G401.6 (cell line): ENCODE data around the gene CLDN3.
"Not testable (repeated sequence)": the region's sequence is repeated elsewhere in the genome, so short reads cannot be mapped to it uniquely, and the experiment has no call there.

Experiments used
- FAIRE-seq: peaks from 2 replicates; lab custom pipeline; 2012; peaks lifted over from hg19 to GRCh38; lab: Jason Lieb, UNC

CLDN3 gene, protein sequence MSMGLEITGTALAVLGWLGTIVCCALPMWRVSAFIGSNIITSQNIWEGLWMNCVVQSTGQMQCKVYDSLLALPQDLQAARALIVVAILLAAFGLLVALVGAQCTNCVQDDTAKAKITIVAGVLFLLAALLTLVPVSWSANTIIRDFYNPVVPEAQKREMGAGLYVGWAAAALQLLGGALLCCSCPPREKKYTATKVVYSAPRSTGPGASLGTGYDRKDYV

DNA sequence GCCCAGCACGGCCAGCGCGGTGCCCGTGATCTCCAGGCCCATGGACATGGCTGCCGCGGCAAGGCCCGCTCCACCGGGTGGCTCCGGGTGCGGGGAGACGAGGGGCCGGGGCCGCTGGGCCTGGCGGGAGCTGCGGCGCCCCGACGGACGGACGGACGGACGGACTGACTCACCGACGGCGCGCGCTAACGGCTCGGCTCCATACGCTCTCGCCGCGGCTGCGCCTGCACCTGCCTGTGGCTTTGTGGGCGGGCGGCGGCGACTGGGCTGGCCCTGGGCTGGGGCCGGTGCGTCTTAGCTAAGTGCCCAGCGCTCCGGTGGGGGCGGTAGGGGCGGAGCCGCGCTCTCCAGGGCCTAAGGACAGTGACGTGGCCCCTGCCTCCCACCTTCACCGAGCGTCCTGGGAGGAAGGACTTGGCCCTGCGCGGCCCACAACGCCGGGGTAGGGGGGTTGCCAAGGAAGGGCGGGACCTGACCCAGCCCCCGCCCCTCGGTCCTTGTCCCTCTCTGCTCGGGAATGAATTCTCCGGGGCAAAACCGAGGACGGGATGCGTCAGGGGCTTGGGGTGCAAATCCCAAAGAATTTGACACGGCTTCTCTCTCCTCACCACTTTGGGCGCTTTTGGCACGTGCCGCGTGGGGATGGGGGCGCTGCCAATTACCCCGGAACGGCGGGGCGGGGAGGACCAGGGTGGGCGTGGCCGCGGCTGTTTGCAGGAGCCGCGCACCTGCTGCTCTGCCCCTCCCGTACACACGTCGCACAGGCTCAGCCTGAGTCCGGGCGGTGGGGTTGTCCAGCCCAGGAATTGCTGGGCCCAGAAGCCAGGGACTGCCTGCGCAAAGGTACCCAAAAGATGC, at the start of gene CLDN3:
Gene CLDN3 (minus strand): TSS at position 269 of the 858 bp plus-strand sequence. CDS start 221 bp downstream, at position 48.
- FAIRE-seq: no peak

DNA sequence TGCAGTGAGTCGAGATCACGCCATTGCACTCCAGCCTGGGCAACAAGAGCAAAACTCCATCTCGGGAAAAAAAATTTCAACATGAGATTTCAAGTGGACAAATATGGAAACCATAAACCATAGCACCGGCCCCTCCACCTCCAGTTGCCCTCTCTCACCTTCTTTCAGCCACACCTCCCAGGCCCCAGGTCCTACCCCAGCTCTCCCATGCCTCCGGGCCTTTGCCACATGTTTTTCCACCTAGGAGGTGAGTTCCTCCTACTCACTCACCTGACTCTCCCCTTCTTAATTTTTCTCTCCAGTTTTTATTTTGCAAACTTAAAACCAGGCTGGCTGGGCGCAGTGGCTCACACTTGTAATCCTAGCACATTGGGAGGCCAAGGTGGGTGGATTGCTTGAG, 47.1 kb upstream of the CLDN3 start:
- no peak for FAIRE-seq

DNA sequence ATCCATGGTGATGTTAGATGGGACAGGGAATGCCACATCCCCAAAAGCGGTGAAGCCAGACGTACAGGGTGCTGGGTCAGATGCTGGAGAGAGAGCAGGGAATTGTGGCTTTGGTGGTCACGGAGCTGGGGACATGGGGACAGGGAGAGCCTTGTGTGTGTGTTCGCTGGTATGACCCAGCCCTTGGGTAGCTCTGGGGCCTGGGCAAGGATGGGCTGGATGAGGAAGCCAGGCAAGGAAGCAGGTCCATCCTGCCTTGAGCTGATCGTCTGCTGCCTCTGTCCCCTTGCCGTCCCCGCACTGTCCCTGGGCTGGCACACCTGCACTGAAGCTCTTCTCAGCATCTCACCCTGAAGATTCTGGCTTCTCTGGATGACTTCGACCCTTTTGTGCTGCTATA, 45.4 kb upstream of the CLDN3 start:
- no peak for FAIRE-seq

GRCh38 chr7:73812996-73813395, 42.9 kb upstream of the CLDN3 start:
- no peak for FAIRE-seq

- peak; percentile 78 for FAIRE-seq
Measured at GRCh38 chr7:73811760-73812168, 41.7 kb upstream of the CLDN3 start.

DNA sequence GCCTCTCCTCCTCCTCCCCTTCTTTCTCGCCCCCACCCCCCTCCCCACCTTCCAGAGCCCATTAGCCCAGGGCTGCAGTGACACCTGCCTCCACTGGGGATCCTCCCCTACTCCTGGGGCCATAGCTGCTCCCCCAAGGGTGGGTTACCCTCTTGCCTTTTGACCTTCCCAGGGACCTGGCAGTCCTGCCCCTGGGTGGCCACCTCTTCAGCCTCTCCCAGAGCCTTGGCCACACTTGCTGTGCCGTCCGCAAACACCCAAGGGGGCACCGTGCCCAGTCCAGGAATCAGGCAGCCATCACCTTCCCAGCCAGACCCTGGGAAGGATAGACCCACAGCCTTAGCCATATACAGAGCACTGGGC, 40.9 kb upstream of the CLDN3 start:
- FAIRE-seq: no peak

DNA sequence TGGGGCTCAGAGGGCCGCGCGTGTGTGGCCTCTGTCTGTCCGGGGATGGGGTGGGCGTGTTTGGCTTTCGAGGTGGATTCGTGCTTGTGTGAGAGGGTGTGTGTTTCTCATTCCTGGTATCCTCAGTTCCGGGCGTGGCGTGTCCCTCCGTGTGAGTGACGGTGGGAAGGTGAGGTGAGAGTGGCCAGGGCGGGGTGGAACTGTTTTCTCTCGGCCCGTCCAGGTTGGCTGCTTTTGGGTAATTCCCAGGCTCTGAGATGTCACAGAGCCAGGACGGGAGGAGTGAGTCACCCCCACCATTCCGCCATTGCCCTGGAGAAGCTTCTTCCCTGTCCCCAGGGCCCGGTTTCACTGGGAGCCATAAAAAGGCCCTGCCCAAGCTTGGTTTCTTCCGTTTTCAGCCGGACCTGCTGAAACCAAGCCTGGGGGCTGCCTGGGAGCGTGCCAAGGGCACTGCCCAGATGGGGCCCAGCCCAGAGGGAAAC, 39.4 kb upstream of the CLDN3 start:
- FAIRE-seq: no peak

DNA sequence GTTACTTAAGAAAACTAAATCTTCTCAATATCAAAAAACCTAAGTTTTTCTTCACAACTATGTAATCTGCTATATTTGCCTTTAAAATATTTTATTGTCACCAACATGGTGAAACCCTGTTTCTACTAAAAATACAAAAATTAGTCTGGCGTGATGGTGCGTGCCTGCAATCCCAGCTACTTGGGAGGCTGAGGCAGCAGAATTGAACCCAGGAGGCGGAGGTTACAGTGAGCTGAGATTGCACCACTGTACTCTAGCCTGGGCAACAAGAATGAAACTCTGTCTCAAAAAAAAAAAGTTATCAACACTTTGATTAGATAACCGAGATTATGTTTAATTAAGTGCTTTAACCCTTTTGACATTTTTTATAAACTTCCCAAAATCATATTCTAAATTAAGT, 32.4 kb upstream of the CLDN3 start:
- no peak for FAIRE-seq

DNA sequence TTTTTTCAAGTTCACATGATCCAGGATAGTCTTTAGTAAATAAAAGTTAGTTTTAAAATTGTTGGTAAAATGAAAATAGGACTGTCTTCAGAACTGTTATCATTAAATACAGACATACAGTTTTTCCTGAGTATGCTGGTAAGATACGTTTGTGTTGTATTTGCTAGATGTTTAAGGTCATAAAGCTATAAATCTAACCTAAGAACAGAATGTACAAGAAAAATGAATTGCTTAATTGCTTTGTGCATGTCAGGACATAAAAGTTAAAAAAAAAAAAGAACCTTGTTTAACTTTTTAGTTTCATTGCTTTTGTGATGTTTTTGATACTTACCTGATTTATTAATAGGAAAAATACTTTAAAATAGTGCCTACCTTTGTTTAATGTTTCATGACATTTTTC, 31.5 kb upstream of the CLDN3 start:
- FAIRE-seq: peak; percentile 82

- no peak for FAIRE-seq
Measured at GRCh38 chr7:73799282-73800141, 29.4 kb upstream of the CLDN3 start.

DNA sequence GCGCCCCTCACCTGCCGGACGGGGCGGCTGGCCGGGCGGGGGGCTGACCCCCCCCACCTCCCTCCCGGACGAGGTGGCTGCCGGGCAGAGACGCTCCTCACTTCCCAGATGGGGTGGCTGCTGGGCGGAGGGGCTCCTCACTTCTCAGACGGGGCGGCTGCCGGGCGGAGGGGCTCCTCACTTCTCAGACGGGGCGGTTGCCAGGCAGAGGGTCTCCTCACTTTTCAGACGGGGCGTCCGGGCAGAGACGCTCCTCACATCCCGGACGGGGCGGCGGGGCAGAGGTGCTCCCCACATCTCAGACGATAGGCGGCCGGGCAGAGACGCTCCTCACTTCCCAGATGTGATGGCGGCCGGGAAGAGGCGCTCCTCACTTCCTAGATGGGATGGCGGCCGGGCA, 27.1 kb upstream of the CLDN3 start:
- FAIRE-seq: not testable (repeated sequence)

- FAIRE-seq: not testable (repeated sequence)
Measured at GRCh38 chr7:73796656-73797055, 26.6 kb upstream of the CLDN3 start.

DNA sequence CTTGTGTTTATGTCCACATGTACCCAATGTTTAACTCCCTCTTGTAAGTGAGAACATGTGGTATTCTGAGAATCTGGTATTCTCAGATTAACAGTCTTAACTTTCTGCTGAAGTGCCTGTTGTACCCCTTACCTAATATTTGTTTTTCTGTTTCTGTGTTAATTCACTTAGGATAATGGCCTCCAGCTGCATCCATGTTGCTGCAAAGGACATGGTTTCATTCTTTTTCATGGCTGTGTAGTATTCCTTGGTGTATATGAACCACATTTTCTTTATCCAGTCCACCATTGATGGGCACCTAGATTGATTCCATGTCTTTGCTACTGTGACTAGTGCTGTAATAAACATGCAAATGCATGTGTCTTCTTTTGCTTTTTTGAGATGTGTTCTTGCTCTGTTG, 25.1 kb upstream of the CLDN3 start:
- not testable (repeated sequence) for FAIRE-seq

DNA sequence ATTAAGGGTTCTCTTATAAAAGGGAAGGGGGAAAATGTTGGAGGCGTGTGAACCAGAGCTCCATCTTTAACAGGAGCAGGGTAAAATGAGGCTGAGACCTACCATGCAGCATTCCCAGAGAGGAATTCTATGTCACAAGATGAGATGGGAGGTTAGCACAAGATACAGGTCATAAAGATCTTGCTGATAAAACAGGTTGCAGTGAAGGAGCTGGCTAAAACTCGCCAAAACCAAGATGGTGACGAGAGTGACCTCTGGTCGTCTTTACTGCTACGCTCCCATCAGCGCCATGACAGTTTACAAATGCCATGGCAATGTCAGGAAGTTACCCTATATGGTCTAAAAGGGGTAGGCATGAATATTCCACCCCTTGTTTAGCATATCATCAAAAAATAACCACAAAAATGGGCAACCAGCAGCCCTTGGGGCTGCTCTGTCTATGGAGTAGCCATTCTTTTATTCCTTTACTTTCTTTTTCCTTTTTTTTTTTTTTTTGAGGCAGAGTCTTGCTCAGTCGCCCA, 21.2 kb upstream of the CLDN3 start:
- FAIRE-seq: not testable (repeated sequence)

- no peak for FAIRE-seq
Measured at GRCh38 chr7:73789051-73789450, 19.0 kb upstream of the CLDN3 start.

GRCh38 chr7:73787786-73788048, 17.6 kb upstream of the CLDN3 start:
- FAIRE-seq: not testable (repeated sequence)

- no peak for FAIRE-seq
Measured at GRCh38 chr7:73786588-73786987, 16.5 kb upstream of the CLDN3 start.

GRCh38 chr7:73779517-73779916, 9.4 kb upstream of the CLDN3 start:
- no peak for FAIRE-seq

DNA sequence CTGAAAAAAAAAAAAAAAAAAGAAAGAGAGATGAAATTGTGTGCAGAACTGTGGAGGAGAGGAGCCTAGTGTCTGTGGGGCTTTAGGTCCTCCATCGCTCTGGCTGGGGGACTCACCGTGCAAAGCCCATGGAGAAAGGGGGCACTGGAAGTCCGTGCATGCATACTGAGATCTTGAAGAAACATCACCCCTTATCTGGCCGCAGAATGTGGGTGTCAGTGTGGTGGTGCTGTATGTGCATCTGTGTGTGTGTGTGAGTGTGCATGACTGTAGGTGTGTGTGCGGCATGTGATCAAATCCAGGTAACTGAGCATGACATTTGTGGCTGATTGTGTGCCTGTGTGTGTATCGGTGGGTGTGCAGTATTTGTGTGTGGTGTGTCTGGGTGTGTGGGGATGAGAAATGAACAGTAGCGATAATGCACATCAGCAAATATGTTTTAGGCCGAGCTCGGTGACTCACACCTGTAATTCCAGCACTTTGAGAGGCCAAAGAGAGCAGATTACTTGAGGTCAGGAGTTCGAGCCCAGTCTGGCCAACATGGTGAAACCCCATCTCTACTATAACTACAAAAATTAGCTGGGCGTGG, 8.8 kb upstream of the CLDN3 start:
- no peak for FAIRE-seq

DNA sequence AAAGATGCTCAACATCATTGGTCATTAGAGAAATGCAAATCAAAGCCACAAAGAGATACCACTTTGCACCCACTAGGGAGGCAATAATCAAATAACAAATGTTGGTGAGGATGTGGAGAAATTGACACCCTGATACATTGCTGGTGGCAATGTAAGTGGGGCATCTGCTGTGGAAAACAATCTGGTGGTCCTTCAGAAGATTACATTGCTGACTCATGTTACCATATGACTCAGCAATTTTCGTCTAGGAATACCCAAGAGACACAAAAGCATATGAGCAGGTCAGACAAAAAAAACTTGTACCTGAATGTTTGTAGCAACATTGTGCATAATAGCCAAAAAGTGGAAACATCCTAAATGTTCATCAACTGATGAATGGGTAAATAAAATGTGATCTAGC, 4.9 kb upstream of the CLDN3 start:
- no peak for FAIRE-seq

- FAIRE-seq: no peak
Measured at GRCh38 chr7:73773700-73774517, 3.8 kb upstream of the CLDN3 start.
